Activated CD4-positive, alpha-beta T cell treated with anti-CD3 and anti-CD28 coated beads for 36 hours (primary cell): ENCODE results near the gene GK2. TPM values are rescaled to one million over a fixed set of nuclear protein-coding genes. Genes with fewer than 3 reads are reported as not detected.

ENCODE experiments used
- ATAC-seq: fragments of 200-7000 bp; cut with Tn5 transposase; one replicate; pipeline ENCODE4 v1.10.0; 2021; ENCODE audit warnings: mild to moderate bottlenecking, moderate library complexity
- CTCF ChIA-PET: fragments of 350-600 bp; sonication (Branson Sonifier 250); formaldehyde crosslinking; loops from one replicate; lab custom pipeline; 2021; ENCODE audit warnings: antibody characterized with exemption; lab: Charles Lee
- POLR2A ChIA-PET: fragments of 350-600 bp; sonication (Branson Sonifier 250); formaldehyde crosslinking; loops from one replicate; lab custom pipeline; 2021; ENCODE audit warnings: antibody characterized with exemption, inconsistent platforms; lab: Charles Lee
- DNase-seq: peaks from one replicate; pipeline ENCODE4 v3.0.0-alpha.2; 2020
- H3K27ac Mint-ChIP-seq: one replicate; pipeline ENCODE4 v1.8.0; 2021; ENCODE audit warnings: mixed read lengths
- H3K27me3 Mint-ChIP-seq: one replicate; pipeline ENCODE4 v1.8.0; 2021; ENCODE audit warnings: mixed read lengths
- H3K36me3 Mint-ChIP-seq: one replicate; pipeline ENCODE4 v1.8.0; 2021; ENCODE audit warnings: low read depth, mixed read lengths
- H3K4me1 Mint-ChIP-seq: one replicate; pipeline ENCODE4 v1.8.0; 2021; ENCODE audit warnings: mixed read lengths
- H3K4me3 Mint-ChIP-seq: one replicate; pipeline ENCODE4 v1.8.0; 2021; ENCODE audit warnings: mild to moderate bottlenecking, moderate library complexity, mixed read lengths
- H3K9me3 Mint-ChIP-seq: one replicate; pipeline ENCODE4 v1.8.0; 2021; ENCODE audit warnings: low read depth, mixed read lengths
- intact Hi-C, 2 experiments: fragments of 100-400 bp; cut with DNase I in 1 of 2; cut with micrococcal nuclease in 1 of 2; formaldehyde crosslinking; loops; one replicate each; pipeline versions ENCODE4 v1.14.2 to v1.15.1; 2022 to 2024; cut with DNase I, micrococcal nuclease
- total RNA-seq, 2 experiments: library from RNA; stranded (reverse); gene quantifications; one replicate each; pipeline ENCODE4 v1.2.3, GENCODE V29; 2021

GK2 gene
- total RNA-seq, 2 experiments from 2014 or later: not detected

- intact Hi-C loops: no loop called here
- no peaks in the 10 kb centered on the region for H3K9me3 Mint-ChIP-seq
- no peaks in the 10 kb centered on the region for H3K36me3 Mint-ChIP-seq
- DNase-seq (no peak), ATAC-seq (no peak)
- H3K4me3 Mint-ChIP-seq: no peak overlapping the region
- POLR2A ChIA-PET: no interaction called here
- H3K27ac Mint-ChIP-seq: no peak overlapping the region
- H3K27me3 Mint-ChIP-seq: no peaks in the 10 kb centered on the region
- CTCF ChIA-PET: no interaction called here
- H3K4me1 Mint-ChIP-seq: no peaks in the 10 kb centered on the region
Observed at GRCh38 chr4:79421483-79421882, 13.5 kb upstream of the GK2 start.

- Mint-ChIP-seq H3K27ac (no peak overlapping the region), H3K4me3 (no peak overlapping the region), H3K27me3 (no peaks in the 10 kb centered on the region), H3K4me1 (no peaks in the 10 kb centered on the region), H3K36me3 (no peaks in the 10 kb centered on the region), H3K9me3 (no peaks in the 10 kb centered on the region)
- CTCF ChIA-PET: no interaction called here
- POLR2A ChIA-PET: no interaction called here
- DNase-seq (no peak), ATAC-seq (no peak)
- intact Hi-C loops: no loop called here
Observed at GRCh38 chr4:79413886-79414285, 5.9 kb upstream of the GK2 start.

- H3K27me3 Mint-ChIP-seq: no peaks in the 10 kb centered on the region
- intact Hi-C loops: no loop called here
- no peaks in the 10 kb centered on the region for H3K9me3 Mint-ChIP-seq
- ATAC-seq (no peak), DNase-seq (no peak)
- POLR2A ChIA-PET: no interaction called here
- H3K27ac Mint-ChIP-seq: no peak overlapping the region
- CTCF ChIA-PET: no interaction called here
- H3K4me1 Mint-ChIP-seq: no peaks in the 10 kb centered on the region
- no peak overlapping the region for H3K4me3 Mint-ChIP-seq
- no peaks in the 10 kb centered on the region for H3K36me3 Mint-ChIP-seq
Observed at GRCh38 chr4:79413032-79413885, 5.2 kb upstream of the GK2 start.

GRCh38 chr4:79404666-79405065 is 3.4 kb downstream of the GK2 start:
- Mint-ChIP-seq H3K27me3 (peaks cover 2% of the 10 kb centered on the region), H3K27ac (no peak overlapping the region), H3K9me3 (no peaks in the 10 kb centered on the region), H3K4me3 (no peak overlapping the region), H3K4me1 (no peaks in the 10 kb centered on the region), H3K36me3 (no peaks in the 10 kb centered on the region)
- DNase-seq (no peak), ATAC-seq (no peak)
- POLR2A ChIA-PET: no interaction called here
- CTCF ChIA-PET: no interaction called here
- intact Hi-C loops: no loop called here

- H3K36me3 Mint-ChIP-seq: no peaks in the 10 kb centered on the region
- DNase-seq: no peak
- intact Hi-C loops: no loop called here
- no peaks in the 10 kb centered on the region for H3K9me3 Mint-ChIP-seq
- ChIA-PET POLR2A (no interaction called here), CTCF (no interaction called here)
- ATAC-seq: no peak
- no peaks in the 10 kb centered on the region for H3K4me1 Mint-ChIP-seq
- H3K27me3 Mint-ChIP-seq: peaks cover 2% of the 10 kb centered on the region
- H3K4me3 Mint-ChIP-seq: no peak overlapping the region
- H3K27ac Mint-ChIP-seq: no peak overlapping the region
Observed at GRCh38 chr4:79403356-79403755, 4.7 kb downstream of the GK2 start.

- CTCF ChIA-PET: no interaction called here
Observed at GRCh38 chr4:79402332-79402851, 5.6 kb downstream of the GK2 start.

GRCh38 chr4:79399076-79399475 is 9.0 kb downstream of the GK2 start:
- H3K9me3 Mint-ChIP-seq: no peaks in the 10 kb centered on the region
- no peaks in the 10 kb centered on the region for H3K4me1 Mint-ChIP-seq
- POLR2A ChIA-PET: no interaction called here
- H3K4me3 Mint-ChIP-seq: no peak overlapping the region
- ATAC-seq: no peak
- intact Hi-C loops: no loop called here
- H3K27ac Mint-ChIP-seq: no peak overlapping the region
- DNase-seq: no peak
- no peaks in the 10 kb centered on the region for H3K36me3 Mint-ChIP-seq
- peaks cover 2% of the 10 kb centered on the region for H3K27me3 Mint-ChIP-seq
- CTCF ChIA-PET: interaction anchor here (0.7 kb wide), 1 partner anchor 457 kb away, joined by 3 read pairs; no protein-coding TSS in a partner anchor

More at GRCh38 chr4:79402332-79402851, 5.6 kb downstream of the GK2 start:
- Mint-ChIP-seq H3K4me3 (no peak overlapping the region), H3K27me3 (peaks cover 2% of the 10 kb centered on the region), H3K4me1 (no peaks in the 10 kb centered on the region), H3K27ac (no peak overlapping the region), H3K9me3 (no peaks in the 10 kb centered on the region), H3K36me3 (no peaks in the 10 kb centered on the region)
- DNase-seq: no peak
- POLR2A ChIA-PET: no interaction called here
- intact Hi-C loops: no loop called here
- no peak for ATAC-seq

GRCh38 chr4:79397951-79398350 is 10.1 kb downstream of the GK2 start:
- DNase-seq (no peak), ATAC-seq (no peak)
- H3K36me3 Mint-ChIP-seq: no peaks in the 10 kb centered on the region
- no peaks in the 10 kb centered on the region for H3K4me1 Mint-ChIP-seq
- no peaks in the 10 kb centered on the region for H3K9me3 Mint-ChIP-seq
- H3K27me3 Mint-ChIP-seq: peaks cover 2% of the 10 kb centered on the region
- no peak overlapping the region for H3K4me3 Mint-ChIP-seq
- ChIA-PET POLR2A (interaction anchor here (0.6 kb wide), 1 partner anchor 1224 kb away, joined by 5 read pairs; no protein-coding TSS in a partner anchor), CTCF (interaction anchor here (0.7 kb wide), 1 partner anchor 458 kb away, joined by 3 read pairs; no protein-coding TSS in a partner anchor)
- no peak overlapping the region for H3K27ac Mint-ChIP-seq
- intact Hi-C loops: no loop called here

GRCh38 chr4:79396794-79397193 is 11.2 kb downstream of the GK2 start:
- Mint-ChIP-seq H3K27ac (no peak overlapping the region), H3K4me1 (no peaks in the 10 kb centered on the region), H3K9me3 (no peaks in the 10 kb centered on the region), H3K36me3 (no peaks in the 10 kb centered on the region), H3K27me3 (no peaks in the 10 kb centered on the region), H3K4me3 (no peak overlapping the region)
- ATAC-seq: no peak
- no peak for DNase-seq
- ChIA-PET POLR2A (no interaction called here), CTCF (no interaction called here)
- intact Hi-C loops: no loop called here

GRCh38 chr4:79395841-79396240 is 12.2 kb downstream of the GK2 start:
- Mint-ChIP-seq H3K27ac (no peak overlapping the region), H3K9me3 (no peaks in the 10 kb centered on the region), H3K27me3 (no peaks in the 10 kb centered on the region), H3K36me3 (no peaks in the 10 kb centered on the region), H3K4me3 (no peak overlapping the region), H3K4me1 (no peaks in the 10 kb centered on the region)
- CTCF ChIA-PET: interaction anchor here (0.7 kb wide), 1 partner anchor 62 kb away, joined by 3 read pairs; no protein-coding TSS in a partner anchor
- ATAC-seq (no peak), DNase-seq (no peak)
- intact Hi-C loops: no loop called here
- POLR2A ChIA-PET: no interaction called here

GRCh38 chr4:79390890-79391289 is 17.1 kb downstream of the GK2 start:
- Mint-ChIP-seq H3K36me3 (no peaks in the 10 kb centered on the region), H3K4me3 (no peak overlapping the region), H3K4me1 (no peaks in the 10 kb centered on the region), H3K27me3 (no peaks in the 10 kb centered on the region), H3K27ac (no peak overlapping the region), H3K9me3 (no peaks in the 10 kb centered on the region)
- intact Hi-C loops: no loop called here
- ChIA-PET POLR2A (no interaction called here), CTCF (no interaction called here)
- ATAC-seq (no peak), DNase-seq (no peak)

- POLR2A ChIA-PET: no interaction called here
- no peak for ATAC-seq
- intact Hi-C loops: no loop called here
Observed at GRCh38 chr4:79385641-79386040, 22.4 kb downstream of the GK2 start.

More at GRCh38 chr4:79385641-79386040, 22.4 kb downstream of the GK2 start:
- DNase-seq: no peak
- Mint-ChIP-seq H3K4me1 (no peaks in the 10 kb centered on the region), H3K9me3 (no peaks in the 10 kb centered on the region), H3K27ac (no peak overlapping the region), H3K4me3 (no peak overlapping the region), H3K36me3 (no peaks in the 10 kb centered on the region), H3K27me3 (no peaks in the 10 kb centered on the region)
- CTCF ChIA-PET: interaction anchor here (0.8 kb wide), 1 partner anchor 246 kb away, joined by 3 read pairs; no protein-coding TSS in a partner anchor
